ENCODE data around the gene MICALL1. TPM values are rescaled to one million over a fixed set of nuclear protein-coding genes. Genes with fewer than 3 reads are reported as not detected.

The MICALL1 gene
- total and polyA plus RNA-seq, 2 of the 4 experiments (the other 2 are of a cell fraction), result 12.4 to 22.3 TPM

- Histone ChIP-seq H3K23ac (ENCODE audit: low read depth, low read length) (peak within 1 kb of the TSS; percentile 95), H2BK20ac (ENCODE audit: low read depth, low read length) (no peak within 1 kb of the TSS), H3K9ac (ENCODE audit: low read depth, low read length) (peak within 1 kb of the TSS; percentile 95), H3K4me1 (ENCODE audit: control insufficient read depth, insufficient read depth, low read length) (peaks cover 5% of the 10 kb centered on the region), H3K18ac (ENCODE audit: low read depth, low read length) (no peak within 1 kb of the TSS), H3K9me3 (ENCODE audit: control insufficient read depth, insufficient read depth, low read length) (no peaks in the 10 kb centered on the region), H3K56ac (ENCODE audit: extremely low read depth, insufficient read depth, low read length) (peak within 1 kb of the TSS; percentile 67; the same call in 1 of the 2 replicates), H4K91ac (ENCODE audit: insufficient read depth, low read depth, low read length) (peak within 1 kb of the TSS; percentile 82), H2BK5ac (ENCODE audit: low read depth, low read length, poor library complexity, severe bottlenecking) (peak within 1 kb of the TSS; percentile 76), H3K27me3 (ENCODE audit: control insufficient read depth, insufficient read depth, low read length) (no peaks in the 10 kb centered on the region), H2BK15ac (ENCODE audit: low read depth, low read length) (no peak within 1 kb of the TSS), H4K5ac (ENCODE audit: low read depth, low read length) (peak within 1 kb of the TSS; percentile 74), H4K20me1 (ENCODE audit: insufficient read depth, low read length) (no peaks in the 10 kb centered on the region; the same call in 1 of the 2 replicates), H3K4ac (ENCODE audit: low read depth, low read length) (peak within 1 kb of the TSS; percentile 92), H3K36me3 (ENCODE audit: control insufficient read depth, insufficient read depth, low read length) (peaks cover 16% of the 10 kb centered on the region), H2BK120ac (ENCODE audit: low read depth, low read length) (peak within 1 kb of the TSS; percentile 46; the same call in 1 of the 2 replicates), H3K27ac (ENCODE audit: insufficient read depth, low read length) (peak within 1 kb of the TSS; percentile 89), H3K9me1 (ENCODE audit: insufficient read depth, low read length) (peaks cover 3% of the 10 kb centered on the region), H3K4me2 (ENCODE audit: low read depth, low read length) (peak within 1 kb of the TSS; percentile 92), H2AFZ (replicated peaks; ENCODE audit: low read length, poor library complexity) (peak within 1 kb of the TSS; percentile 100), H3K14ac (replicated peaks; ENCODE audit: low read depth, low read length) (peak within 1 kb of the TSS; percentile 95), H3K79me1 (ENCODE audit: low read depth in 1 of 2, low read length in 2 of 2) (peaks cover 18 to 29% of the 10 kb centered on the region in 2 experiments), H3K4me3 (ENCODE audit: insufficient read depth, low read depth, low read length) (peak within 1 kb of the TSS; percentile 80), H4K8ac (ENCODE audit: low read depth in 2 of 2, low read length in 2 of 2) (peak within 1 kb of the TSS; percentile 71 to 97), H2AK5ac (ENCODE audit: low read depth, low read length) (peak within 1 kb of the TSS; percentile 88), H2AK9ac (replicated peaks; ENCODE audit: low read depth, low read length, poor library complexity) (peak within 1 kb of the TSS; percentile 98)
- ChIA-PET CTCF (no interaction called here), POLR2A (ENCODE audit: unreplicated experiment) (no interaction called here)
- dilution Hi-C loops (cut with HindIII; ENCODE audit: low sequenced_read_pairs, unreplicated experiment), result no loop called here
- intact Hi-C loops (cut with micrococcal nuclease), result no loop called here
- 0% methylated on average over 40 of the region's 52 CpGs; no CpG with 5 or more reads in 1 of the 2 experiments for WGBS, 2 experiments (ENCODE audit: extremely low coverage in 2 of 2, insufficient read length in 1 of 2)
- ATAC-seq (ENCODE audit: low read depth) (peak; percentile 88), DNase-seq (peak; percentile 92)
- in situ Hi-C loops (cut with MboI; ENCODE audit: low sequenced_read_pairs), result no loop called here
- BruUV-seq (replicated peaks), result no TSS peak
- no peak for TF ChIP-seq CEBPB (IDR thresholded peaks at IDR 0.05; ENCODE audit: low read depth, low read length)
- TF ChIP-seq NFE2L2 (IDR thresholded peaks at IDR 0.05; ENCODE audit: low read depth, low read length), result no peak
- no peak for TF ChIP-seq SMC3 (IDR thresholded peaks at IDR 0.05; ENCODE audit: low read depth, low read length)
- no peak for TF ChIP-seq FOS (IDR thresholded peaks at IDR 0.05; ENCODE audit: low read depth, low read length)
- TF ChIP-seq CTCF (conservative IDR thresholded peaks at IDR 0.05; ENCODE audit: low read depth, low read length), result no peak
- TF ChIP-seq BHLHE40 (IDR thresholded peaks at IDR 0.05; ENCODE audit: low read depth, low read length), result no peak
- no peak for TF ChIP-seq ELK1 (IDR thresholded peaks at IDR 0.05; ENCODE audit: borderline replicate concordance, low read depth, low read length)
- no peak for TF ChIP-seq RCOR1 (IDR thresholded peaks at IDR 0.05; ENCODE audit: insufficient replicate concordance, low read length)
- TF ChIP-seq RFX5 (IDR thresholded peaks at IDR 0.05; ENCODE audit: low read depth, low read length), result no peak
- TF ChIP-seq RAD21 (IDR thresholded peaks at IDR 0.05; ENCODE audit: low read length), result no peak
- TF ChIP-seq MXI1 (IDR thresholded peaks at IDR 0.05; ENCODE audit: borderline replicate concordance, low read depth, low read length), result peak; percentile 76
- no peak for TF ChIP-seq MAFK (IDR thresholded peaks at IDR 0.05; ENCODE audit: low read depth, low read length)
- TF ChIP-seq USF2 (IDR thresholded peaks at IDR 0.05; ENCODE audit: low read depth, low read length), result no peak
- peak; percentile 72 for TF ChIP-seq POLR2A (IDR thresholded peaks at IDR 0.05; ENCODE audit: low read depth, low read length)
- peak; percentile 49; the same call in 1 of the 2 replicates for TF ChIP-seq MAZ (IDR thresholded peaks at IDR 0.05; ENCODE audit: borderline replicate concordance, low read depth, low read length)
These were observed 47.5 kb downstream of the MICALL1 start, which contains the start of the genes C22orf23 and POLR2F for GRCh38 chr22:37953437-37954179. Gene C22orf23, minus strand, starts transcription at chr22:37953601. Its CDS starts 452 bp downstream, at chr22:37953149. Gene POLR2F, plus strand, starts transcription at chr22:37953699. Its CDS starts 89 bp downstream, at chr22:37953788.
